ENCODE measurements around the gene ZHX3. TPM values are rescaled to one million over a fixed set of nuclear protein-coding genes. Genes with fewer than 3 reads are reported as not detected.

Gene ZHX3
- total RNA-seq, 4 donors from 2014 or later: 47.1 to 58.6 (median 50.7) TPM

- Histone ChIP-seq H3K36me3 (no peaks in the 10 kb centered on the region), H3K4me1 (peaks cover 0 to 32% (median 7%) of the 10 kb centered on the region in 4 donors), H3K9me3 (no peaks in the 10 kb centered on the region), H3K27ac (no peak overlapping the region), H3K27me3 (no peaks in the 10 kb centered on the region), H3K4me3 (no peak overlapping the region)
- no peak for DNase-seq (ENCODE audit: low spot score in 2 of 2)
- WGBS, 2 donors: 90 to 95% methylated on average over 4 of the region's 4 CpGs
- TF ChIP-seq EP300 (IDR thresholded peaks at IDR 0.05) (no peak), POLR2A (IDR thresholded peaks at IDR 0.05) (no peak), CTCF (IDR thresholded peaks at IDR 0.05) (no peak)
Measured at GRCh38 chr20:41336711-41337492, 19.4 kb upstream of the ZHX3 start.

- 67 to 73% methylated on average over 1 of the region's 1 CpG for WGBS, 2 donors
- Histone ChIP-seq H3K27ac (peak overlapping the region in 2 of 4 donors; percentile 30 to 74), H3K4me1 (peaks cover 0 to 21% (median 4%) of the 10 kb centered on the region in 4 donors), H3K36me3 (no peaks in the 10 kb centered on the region), H3K27me3 (no peaks in the 10 kb centered on the region), H3K9me3 (no peaks in the 10 kb centered on the region), H3K4me3 (no peak overlapping the region)
- no peak for DNase-seq (ENCODE audit: low spot score in 2 of 2)
- TF ChIP-seq POLR2A (IDR thresholded peaks at IDR 0.05): no peak
- no peak for TF ChIP-seq EP300 (IDR thresholded peaks at IDR 0.05)
- no peak for TF ChIP-seq CTCF (IDR thresholded peaks at IDR 0.05)
Measured at GRCh38 chr20:41335591-41335990, 18.1 kb upstream of the ZHX3 start.

DNA sequence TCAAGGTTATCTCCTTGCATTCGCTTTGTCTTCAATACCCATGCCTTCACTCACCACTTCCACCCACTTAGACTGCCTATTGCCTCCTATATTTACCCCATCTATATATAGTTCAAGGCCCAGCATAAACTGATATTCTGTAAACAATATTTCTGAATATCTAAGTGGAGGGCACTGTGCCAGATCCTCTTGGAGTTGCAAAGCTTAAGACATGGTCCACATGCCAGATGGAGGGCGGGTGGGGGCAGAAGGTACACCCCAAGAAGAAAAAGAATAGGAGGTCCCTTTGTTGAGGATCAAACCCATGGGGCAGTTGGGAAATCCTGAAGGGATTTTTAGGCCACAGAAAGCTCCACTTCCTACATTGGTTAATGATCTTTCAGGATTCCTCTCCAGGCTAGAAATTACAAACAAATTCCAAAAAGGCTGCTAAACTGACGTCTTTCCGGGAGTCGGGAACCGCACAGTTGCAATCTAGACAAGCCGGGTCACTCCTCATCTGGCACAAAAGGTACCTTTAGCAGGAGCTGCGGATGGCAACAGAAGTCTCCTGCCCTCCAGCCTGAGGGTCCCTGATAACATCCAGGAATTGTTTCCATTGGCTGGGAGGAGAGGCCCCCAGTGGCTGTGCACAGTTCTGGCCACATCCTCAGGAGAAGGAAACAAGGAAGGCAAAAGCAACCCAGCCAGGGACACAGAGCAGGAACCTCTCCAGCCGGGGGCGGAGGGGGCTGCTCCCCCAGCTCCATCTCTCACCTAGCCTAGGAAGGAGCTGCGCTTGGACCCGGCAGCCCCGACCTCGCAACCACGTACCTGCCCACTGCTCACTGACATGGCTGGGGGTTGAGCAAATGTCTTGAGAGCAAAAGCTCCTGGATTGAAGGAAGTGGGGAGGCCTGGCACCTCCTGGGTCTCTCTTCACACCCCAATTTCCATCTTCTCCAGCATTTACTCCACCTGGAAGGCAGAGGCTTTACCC lies 17.2 kb upstream of the ZHX3 start:
- TF ChIP-seq EP300 (IDR thresholded peaks at IDR 0.05) (peak in 1 of 2 donors; percentile 44), CTCF (IDR thresholded peaks at IDR 0.05) (no peak)
- Histone ChIP-seq H3K4me3 (no peak overlapping the region), H3K36me3 (no peaks in the 10 kb centered on the region), H3K27me3 (no peaks in the 10 kb centered on the region), H3K27ac (peak overlapping the region; percentile 15 to 74 (median 50)), H3K4me1 (peaks cover 0 to 18% (median 7%) of the 10 kb centered on the region in 4 donors), H3K9me3 (no peaks in the 10 kb centered on the region)
- WGBS, 2 donors: 63 to 79% methylated on average over 15 of the region's 15 CpGs
- DNase-seq (ENCODE audit: low spot score in 2 of 2): no peak

DNA sequence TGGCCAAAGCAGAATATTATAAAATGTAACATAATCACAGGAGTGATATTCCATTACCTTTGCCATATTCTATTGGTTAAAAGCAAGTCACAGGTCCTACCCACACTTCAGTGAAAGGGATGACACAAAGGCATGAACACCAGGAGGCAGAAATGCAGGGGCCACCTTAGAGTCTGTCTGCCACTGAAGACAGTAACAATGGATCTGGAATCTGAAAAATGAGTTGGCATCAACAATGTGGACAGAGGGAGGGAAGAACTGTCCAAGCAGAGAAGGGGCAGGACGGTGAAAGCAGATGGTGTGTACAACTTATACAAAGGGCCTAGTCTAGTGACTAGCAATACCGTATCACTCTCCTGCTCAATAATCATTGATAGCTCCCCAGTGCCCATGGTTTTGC lies 16.5 kb upstream of the ZHX3 start:
- no peaks in the 10 kb centered on the region for H3K36me3 ChIP-seq
- DNase-seq (ENCODE audit: low spot score in 2 of 2): no peak
- TF ChIP-seq POLR2A (IDR thresholded peaks at IDR 0.05) (no peak), EP300 (IDR thresholded peaks at IDR 0.05) (no peak), CTCF (IDR thresholded peaks at IDR 0.05) (no peak)
- no peaks in the 10 kb centered on the region for H3K27me3 ChIP-seq
- peak overlapping the region in 2 of 4 donors; percentile 48 to 74 for H3K27ac ChIP-seq
- peaks cover 0 to 22% (median 12%) of the 10 kb centered on the region in 4 donors for H3K4me1 ChIP-seq
- H3K9me3 ChIP-seq: no peaks in the 10 kb centered on the region
- H3K4me3 ChIP-seq: no peak overlapping the region
- 80 to 86% methylated on average over 2 of the region's 2 CpGs for WGBS, 2 donors
